Measurements from ENCODE around the gene DSE. TPM values are rescaled to one million over a fixed set of nuclear protein-coding genes. Genes with fewer than 3 reads are reported as not detected.

The DSE gene
- polyA plus RNA-seq, 2 of the 4 experiments (the other 2 are of a cell fraction) = 20.2 to 22.7 TPM

DNA sequence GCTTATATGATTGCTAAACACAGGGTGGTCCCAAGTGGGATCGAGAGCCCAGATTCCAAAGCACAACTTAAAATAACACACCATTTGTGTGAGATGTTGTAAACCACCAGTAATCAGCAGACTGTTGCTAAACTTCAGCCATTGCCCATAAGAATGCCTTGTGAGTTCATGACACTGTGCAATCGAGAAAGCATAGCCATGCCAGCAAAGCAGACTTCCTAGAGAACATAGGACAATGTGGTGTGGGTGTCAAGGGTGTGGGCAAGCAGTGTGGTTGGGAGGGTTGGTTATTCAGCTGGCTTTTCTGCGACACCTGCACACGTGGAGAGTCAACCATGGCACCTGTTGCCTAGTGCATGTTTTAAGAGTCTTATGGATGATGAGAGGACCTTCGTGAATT, 74.4 kb downstream of the DSE start:
- DNase-seq (ENCODE audit: low read depth in 1 of 2, low spot score in 1 of 2) = no peak
- WGBS (ENCODE audit: missing lambda C conversion rate) = 42% methylated on average over 5 of the region's 5 CpGs
- Histone ChIP-seq H3K4me2 (no peak overlapping the region), H3K27ac (no peak overlapping the region), H3K4me1 (peaks cover 22% of the 10 kb centered on the region), H3K9me3 (no peaks in the 10 kb centered on the region), H3K4me3 (no peak overlapping the region)
- FAIRE-seq = no peak
- POLR2A ChIA-PET = no interaction called here
- ATAC-seq = no peak
- CTCF ChIA-PET = interaction anchor here (0.9 to 1.4 kb wide), 4 partner anchors 87 to 177 kb away, joined by 3 to 4 read pairs (median 4); no protein-coding TSS in a partner anchor
- no peak for TF ChIP-seq GATA3 (IDR thresholded peaks at IDR 0.05; ENCODE audit: borderline replicate concordance)
- TF ChIP-seq KDM5A (IDR thresholded peaks at IDR 0.05) = no peak
- TF ChIP-seq RAD21 (conservative IDR thresholded peaks at IDR 0.05 in 1 of 2, IDR thresholded peaks at IDR 0.05 in 1 of 2) = no peak
- TF ChIP-seq CBX2 (IDR thresholded peaks at IDR 0.05; ENCODE audit: borderline replicate concordance, low read depth) = no peak
- TF ChIP-seq, protein P1, sequence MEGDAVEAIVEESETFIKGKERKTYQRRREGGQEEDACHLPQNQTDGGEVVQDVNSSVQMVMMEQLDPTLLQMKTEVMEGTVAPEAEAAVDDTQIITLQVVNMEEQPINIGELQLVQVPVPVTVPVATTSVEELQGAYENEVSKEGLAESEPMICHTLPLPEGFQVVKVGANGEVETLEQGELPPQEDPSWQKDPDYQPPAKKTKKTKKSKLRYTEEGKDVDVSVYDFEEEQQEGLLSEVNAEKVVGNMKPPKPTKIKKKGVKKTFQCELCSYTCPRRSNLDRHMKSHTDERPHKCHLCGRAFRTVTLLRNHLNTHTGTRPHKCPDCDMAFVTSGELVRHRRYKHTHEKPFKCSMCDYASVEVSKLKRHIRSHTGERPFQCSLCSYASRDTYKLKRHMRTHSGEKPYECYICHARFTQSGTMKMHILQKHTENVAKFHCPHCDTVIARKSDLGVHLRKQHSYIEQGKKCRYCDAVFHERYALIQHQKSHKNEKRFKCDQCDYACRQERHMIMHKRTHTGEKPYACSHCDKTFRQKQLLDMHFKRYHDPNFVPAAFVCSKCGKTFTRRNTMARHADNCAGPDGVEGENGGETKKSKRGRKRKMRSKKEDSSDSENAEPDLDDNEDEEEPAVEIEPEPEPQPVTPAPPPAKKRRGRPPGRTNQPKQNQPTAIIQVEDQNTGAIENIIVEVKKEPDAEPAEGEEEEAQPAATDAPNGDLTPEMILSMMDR (IDR thresholded peaks at IDR 0.05) = no peak
- TF ChIP-seq EHF (CRISPR knock-in tag; IDR thresholded peaks at IDR 0.05) = no peak

DNA sequence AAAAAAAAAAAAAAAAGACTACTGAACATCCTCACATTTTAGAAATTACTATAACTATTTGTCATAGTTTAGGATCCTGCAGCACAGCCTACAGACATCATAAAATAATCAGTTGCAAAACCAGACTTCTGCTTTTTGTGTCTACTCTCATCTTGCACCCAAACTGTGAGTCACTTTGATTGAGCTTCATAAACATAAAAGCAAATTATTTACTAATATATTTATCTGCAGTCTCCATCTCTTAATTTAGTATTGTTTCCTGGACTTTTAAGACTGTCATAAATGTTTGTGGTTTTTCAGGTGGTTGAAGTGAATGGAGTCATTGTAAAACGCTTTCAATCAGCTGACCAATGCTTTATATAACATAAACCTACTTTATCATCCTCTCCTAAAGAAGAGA, 75.7 kb downstream of the DSE start:
- DNase-seq (ENCODE audit: low read depth in 1 of 2, low spot score in 1 of 2) (no peak), FAIRE-seq (no peak), ATAC-seq (no peak)
- no peaks in the 10 kb centered on the region for H3K9me3 ChIP-seq
- H3K4me2 ChIP-seq = peak overlapping the region; percentile 55; the same call in 2 of the 3 replicates
- CTCF ChIA-PET = interaction anchor here (0.7 to 1.7 kb wide), 6 partner anchors 23 to 159 kb away, joined by 3 to 10 read pairs (median 4); no protein-coding TSS in a partner anchor
- POLR2A ChIA-PET = interaction anchor here (0.7 kb wide), 1 partner anchor 126 kb away, joined by 7 read pairs; no protein-coding TSS in a partner anchor
- H3K27ac ChIP-seq = no peak overlapping the region
- H3K4me1 ChIP-seq = peaks cover 22% of the 10 kb centered on the region
- TF ChIP-seq, protein P2, sequence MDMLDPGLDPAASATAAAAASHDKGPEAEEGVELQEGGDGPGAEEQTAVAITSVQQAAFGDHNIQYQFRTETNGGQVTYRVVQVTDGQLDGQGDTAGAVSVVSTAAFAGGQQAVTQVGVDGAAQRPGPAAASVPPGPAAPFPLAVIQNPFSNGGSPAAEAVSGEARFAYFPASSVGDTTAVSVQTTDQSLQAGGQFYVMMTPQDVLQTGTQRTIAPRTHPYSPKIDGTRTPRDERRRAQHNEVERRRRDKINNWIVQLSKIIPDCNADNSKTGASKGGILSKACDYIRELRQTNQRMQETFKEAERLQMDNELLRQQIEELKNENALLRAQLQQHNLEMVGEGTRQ (IDR thresholded peaks at IDR 0.05) = no peak
- WGBS (ENCODE audit: missing lambda C conversion rate) = 54% methylated on average over 1 of the region's 1 CpG
- no peak overlapping the region for H3K4me3 ChIP-seq

DNA sequence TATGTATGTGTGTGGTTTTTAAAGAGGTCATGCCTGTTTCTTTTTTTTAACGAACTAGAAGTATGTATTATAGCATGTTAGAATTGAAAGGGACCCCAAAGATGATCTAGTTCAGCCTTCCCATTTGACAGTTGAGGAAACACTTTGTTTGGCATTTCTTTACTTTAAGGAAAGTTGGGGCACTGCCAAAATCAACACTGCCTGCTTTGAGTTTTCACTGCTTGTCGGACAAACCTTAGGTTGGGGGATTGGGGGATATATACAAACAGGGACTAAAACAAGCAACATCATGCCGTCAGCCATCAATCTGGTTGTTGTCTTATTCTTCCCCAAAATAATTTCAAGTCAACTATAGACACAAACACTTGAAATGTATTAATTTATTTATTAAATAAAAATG, 76.3 kb downstream of the DSE start:
- CTCF ChIA-PET = interaction anchor here (0.7 to 1.7 kb wide), 4 partner anchors 22 to 159 kb away, joined by 3 to 10 read pairs (median 4); no protein-coding TSS in a partner anchor
- peaks cover 22% of the 10 kb centered on the region for H3K4me1 ChIP-seq
- 36% methylated on average over 3 of the region's 3 CpGs for WGBS (ENCODE audit: missing lambda C conversion rate)
- H3K27ac ChIP-seq = peak overlapping the region in 1 of 2 experiments; percentile 68; a peak in 1 of 6 replicates
- H3K4me2 ChIP-seq = peak overlapping the region; percentile 55
- TF ChIP-seq ZNF302 (CRISPR knock-in tag; IDR thresholded peaks at IDR 0.05) = no peak
- no peak for TF ChIP-seq FOXS1 (CRISPR knock-in tag; IDR thresholded peaks at IDR 0.05)
- no peak for TF ChIP-seq TFCP2L1 (CRISPR knock-in tag; IDR thresholded peaks at IDR 0.05)
- no peak for TF ChIP-seq ZC3H11A (IDR thresholded peaks at IDR 0.05)
- no peak for TF ChIP-seq SMC3 (IDR thresholded peaks at IDR 0.05)
- TF ChIP-seq BHLHE40 (IDR thresholded peaks at IDR 0.05; ENCODE audit: low read depth, low read length) = no peak
- TF ChIP-seq RAD21 (conservative IDR thresholded peaks at IDR 0.05 in 1 of 2, IDR thresholded peaks at IDR 0.05 in 1 of 2) = no peak
- no peak for TF ChIP-seq KDM1A (IDR thresholded peaks at IDR 0.05; ENCODE audit: low read depth)
- no peak for TF ChIP-seq HOXA7 (CRISPR knock-in tag; IDR thresholded peaks at IDR 0.05)
- TF ChIP-seq EHMT2 (IDR thresholded peaks at IDR 0.05; ENCODE audit: low read depth) = no peak
- TF ChIP-seq CHD2 (IDR thresholded peaks at IDR 0.05; ENCODE audit: low read length, partially characterized antibody) = no peak
- TF ChIP-seq, protein P1 (IDR thresholded peaks at IDR 0.05) = no peak
- no peak for TF ChIP-seq RCOR1 (IDR thresholded peaks at IDR 0.05; ENCODE audit: low read depth, low read length)
- POLR2A ChIA-PET = no interaction called here
- FAIRE-seq = no peak
- DNase-seq (ENCODE audit: low read depth in 1 of 2, low spot score in 1 of 2) = no peak
- H3K9me3 ChIP-seq = no peaks in the 10 kb centered on the region
- no peak overlapping the region for H3K4me3 ChIP-seq
- no peak for ATAC-seq
